ENCODE measurements around the gene FKRP.
"Not testable (repeated sequence)": the region's sequence is repeated elsewhere in the genome, so short reads cannot be mapped to it uniquely, and the experiment has no call there.

Gene FKRP

GRCh38 chr19:46797881-46798280, 52.0 kb downstream of the FKRP start:
- whole genome bisulfite sequencing (ENCODE audit: insufficient coverage): 100% methylated on average over 1 of the region's 1 CpG
- Histone ChIP-seq H3K4me3 (ENCODE audit: control insufficient read depth in 1 of 7, extremely low read depth in 1 of 7, insufficient read depth in 4 of 7, low read depth in 2 of 7, low read length in 6 of 7) (no peak overlapping the region), H3K27ac (ENCODE audit: insufficient read depth in 1 of 2, low read depth in 1 of 2, low read length in 2 of 2, poor library complexity in 1 of 2, severe bottlenecking in 2 of 2) (no peak overlapping the region), H3K9me3 (ENCODE audit: control extremely low read depth in 1 of 5, control insufficient read depth in 4 of 5, insufficient read depth in 2 of 5, low read depth in 1 of 5, low read length in 4 of 5) (no peaks in the 10 kb centered on the region), H3K27me3 (replicated peaks in 2 of 5; ENCODE audit: control insufficient read depth in 4 of 5, insufficient read depth in 5 of 5, low read length in 4 of 5) (no peaks in the 10 kb centered on the region), H3K36me3 (ENCODE audit: control insufficient read depth in 4 of 4, insufficient read depth in 4 of 4, low read length in 3 of 4) (no peaks in the 10 kb centered on the region), H3K4me1 (ENCODE audit: control extremely low read depth in 1 of 4, control insufficient read depth in 4 of 4, insufficient read depth in 4 of 4, low read length in 3 of 4) (peaks cover 0 to 2% (median 0%) of the 10 kb centered on the region in 4 experiments)
- DNase-seq: no peak
- ChIA-PET CTCF (interaction anchor here (0.7 kb wide), 1 partner anchor 17 kb away, joined by 4 read pairs; no protein-coding TSS in a partner anchor), POLR2A (no interaction called here)

- H3K27ac ChIP-seq (ENCODE audit: insufficient read depth in 1 of 2, low read depth in 1 of 2, low read length in 2 of 2, poor library complexity in 1 of 2, severe bottlenecking in 2 of 2): no peak overlapping the region
- H3K36me3 ChIP-seq (ENCODE audit: control insufficient read depth in 4 of 4, insufficient read depth in 4 of 4, low read length in 3 of 4): no peaks in the 10 kb centered on the region
- ChIA-PET POLR2A (no interaction called here), CTCF (no interaction called here)
- H3K4me3 ChIP-seq (ENCODE audit: control insufficient read depth in 1 of 7, extremely low read depth in 1 of 7, insufficient read depth in 4 of 7, low read depth in 2 of 7, low read length in 6 of 7): no peak overlapping the region
- H3K4me1 ChIP-seq (ENCODE audit: control extremely low read depth in 1 of 4, control insufficient read depth in 4 of 4, insufficient read depth in 4 of 4, low read length in 3 of 4): peaks cover 0 to 2% (median 0%) of the 10 kb centered on the region in 4 experiments
- no peaks in the 10 kb centered on the region for H3K9me3 ChIP-seq (ENCODE audit: control extremely low read depth in 1 of 5, control insufficient read depth in 4 of 5, insufficient read depth in 2 of 5, low read depth in 1 of 5, low read length in 4 of 5)
- no peaks in the 10 kb centered on the region for H3K27me3 ChIP-seq (replicated peaks in 2 of 5; ENCODE audit: control insufficient read depth in 4 of 5, insufficient read depth in 5 of 5, low read length in 4 of 5)
- no CpG with 5 or more reads among the region's 2 CpGs for WGBS (ENCODE audit: insufficient coverage)
- no peak for DNase-seq
Measured at GRCh38 chr19:46798713-46799112, 52.9 kb downstream of the FKRP start.

- POLR2A ChIA-PET: no interaction called here
- Histone ChIP-seq H3K36me3 (ENCODE audit: control insufficient read depth in 4 of 4, insufficient read depth in 4 of 4, low read length in 3 of 4) (no peaks in the 10 kb centered on the region), H3K4me3 (ENCODE audit: control insufficient read depth in 1 of 7, extremely low read depth in 1 of 7, insufficient read depth in 4 of 7, low read depth in 2 of 7, low read length in 6 of 7) (no peak overlapping the region), H3K9me3 (ENCODE audit: control extremely low read depth in 1 of 5, control insufficient read depth in 4 of 5, insufficient read depth in 2 of 5, low read depth in 1 of 5, low read length in 4 of 5) (no peaks in the 10 kb centered on the region), H3K27ac (ENCODE audit: insufficient read depth in 1 of 2, low read depth in 1 of 2, low read length in 2 of 2, poor library complexity in 1 of 2, severe bottlenecking in 2 of 2) (no peak overlapping the region), H3K27me3 (replicated peaks in 2 of 5; ENCODE audit: control insufficient read depth in 4 of 5, insufficient read depth in 5 of 5, low read length in 4 of 5) (no peaks in the 10 kb centered on the region), H3K4me1 (ENCODE audit: control extremely low read depth in 1 of 4, control insufficient read depth in 4 of 4, insufficient read depth in 4 of 4, low read length in 3 of 4) (no peaks in the 10 kb centered on the region)
- CTCF ChIA-PET: interaction anchor here (1.0 kb wide), 1 partner anchor 44 kb away, joined by 4 read pairs; no protein-coding TSS in a partner anchor
- WGBS (ENCODE audit: insufficient coverage): 100% methylated on average over 4 of the region's 5 CpGs
- no peak for DNase-seq
Measured at GRCh38 chr19:46802152-46802551, 56.3 kb downstream of the FKRP start.

DNA sequence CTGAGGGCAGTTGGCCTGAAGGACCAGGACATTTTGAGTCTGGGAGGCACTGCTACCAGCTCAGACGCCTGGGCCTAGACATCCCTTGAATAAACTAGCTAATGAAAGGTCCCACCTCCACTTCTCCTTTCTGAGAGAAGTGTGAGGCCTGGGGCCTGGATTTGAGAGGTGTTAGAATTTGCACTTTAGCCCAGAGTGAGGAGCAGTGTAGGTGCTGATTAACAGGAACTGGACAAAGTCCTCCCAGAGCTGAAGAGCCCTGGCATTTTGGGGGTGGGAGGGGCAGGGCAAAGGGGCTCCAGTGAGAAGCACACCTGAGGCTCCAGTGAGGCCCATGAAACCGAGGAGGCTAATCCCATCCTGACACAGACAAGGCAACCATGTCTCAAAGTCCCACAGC, 57.7 kb downstream of the FKRP start:
- 83% methylated on average over 1 of the region's 2 CpGs for WGBS (ENCODE audit: insufficient coverage)
- H3K4me1 ChIP-seq (ENCODE audit: control extremely low read depth in 1 of 4, control insufficient read depth in 4 of 4, insufficient read depth in 4 of 4, low read length in 3 of 4): no peaks in the 10 kb centered on the region
- no peak overlapping the region for H3K27ac ChIP-seq (ENCODE audit: insufficient read depth in 1 of 2, low read depth in 1 of 2, low read length in 2 of 2, poor library complexity in 1 of 2, severe bottlenecking in 2 of 2)
- POLR2A ChIA-PET: no interaction called here
- H3K36me3 ChIP-seq (ENCODE audit: control insufficient read depth in 4 of 4, insufficient read depth in 4 of 4, low read length in 3 of 4): no peaks in the 10 kb centered on the region
- H3K9me3 ChIP-seq (ENCODE audit: control extremely low read depth in 1 of 5, control insufficient read depth in 4 of 5, insufficient read depth in 2 of 5, low read depth in 1 of 5, low read length in 4 of 5): no peaks in the 10 kb centered on the region
- CTCF ChIA-PET: interaction anchor here (1.4 kb wide), 1 partner anchor 18 kb away, joined by 3 read pairs; no protein-coding TSS in a partner anchor
- no peak for DNase-seq
- no peaks in the 10 kb centered on the region for H3K27me3 ChIP-seq (replicated peaks in 2 of 5; ENCODE audit: control insufficient read depth in 4 of 5, insufficient read depth in 5 of 5, low read length in 4 of 5)
- no peak overlapping the region for H3K4me3 ChIP-seq (ENCODE audit: control insufficient read depth in 1 of 7, extremely low read depth in 1 of 7, insufficient read depth in 4 of 7, low read depth in 2 of 7, low read length in 6 of 7)

GRCh38 chr19:46804432-46804831, 58.6 kb downstream of the FKRP start:
- DNase-seq; H3K4me3 ChIP-seq (ENCODE audit: control insufficient read depth in 1 of 7, extremely low read depth in 1 of 7, insufficient read depth in 4 of 7, low read depth in 2 of 7, low read length in 6 of 7); H3K4me1 ChIP-seq (ENCODE audit: control extremely low read depth in 1 of 4, control insufficient read depth in 4 of 4, insufficient read depth in 4 of 4, low read length in 3 of 4); H3K27me3 ChIP-seq (replicated peaks in 2 of 5; ENCODE audit: control insufficient read depth in 4 of 5, insufficient read depth in 5 of 5, low read length in 4 of 5); POLR2A ChIA-PET; H3K36me3 ChIP-seq (ENCODE audit: control insufficient read depth in 4 of 4, insufficient read depth in 4 of 4, low read length in 3 of 4); H3K27ac ChIP-seq (ENCODE audit: insufficient read depth in 1 of 2, low read depth in 1 of 2, low read length in 2 of 2, poor library complexity in 1 of 2, severe bottlenecking in 2 of 2); H3K9me3 ChIP-seq (ENCODE audit: control extremely low read depth in 1 of 5, control insufficient read depth in 4 of 5, insufficient read depth in 2 of 5, low read depth in 1 of 5, low read length in 4 of 5): not testable (repeated sequence)
- WGBS (ENCODE audit: insufficient coverage): 100% methylated on average over 2 of the region's 4 CpGs
- CTCF ChIA-PET: interaction anchor here (1.8 to 2.4 kb wide), 3 partner anchors 9 to 47 kb away, joined by 5 to 9 read pairs (median 7); no protein-coding TSS in a partner anchor

- POLR2A ChIA-PET: interaction anchor here (0.7 kb wide), 1 partner anchor 1680 kb away, joined by 3 read pairs; no protein-coding TSS in a partner anchor
Measured at GRCh38 chr19:46806656-46807055, 60.8 kb downstream of the FKRP start.

More at GRCh38 chr19:46806656-46807055, 60.8 kb downstream of the FKRP start:
- Histone ChIP-seq H3K4me3 (ENCODE audit: control insufficient read depth in 1 of 7, extremely low read depth in 1 of 7, insufficient read depth in 4 of 7, low read depth in 2 of 7, low read length in 6 of 7) (no peak overlapping the region), H3K27me3 (replicated peaks in 2 of 5; ENCODE audit: control insufficient read depth in 4 of 5, insufficient read depth in 5 of 5, low read length in 4 of 5) (no peaks in the 10 kb centered on the region), H3K9me3 (ENCODE audit: control extremely low read depth in 1 of 5, control insufficient read depth in 4 of 5, insufficient read depth in 2 of 5, low read depth in 1 of 5, low read length in 4 of 5) (no peaks in the 10 kb centered on the region), H3K4me1 (ENCODE audit: control extremely low read depth in 1 of 4, control insufficient read depth in 4 of 4, insufficient read depth in 4 of 4, low read length in 3 of 4) (no peaks in the 10 kb centered on the region), H3K36me3 (ENCODE audit: control insufficient read depth in 4 of 4, insufficient read depth in 4 of 4, low read length in 3 of 4) (no peaks in the 10 kb centered on the region), H3K27ac (ENCODE audit: insufficient read depth in 1 of 2, low read depth in 1 of 2, low read length in 2 of 2, poor library complexity in 1 of 2, severe bottlenecking in 2 of 2) (no peak overlapping the region)
- WGBS (ENCODE audit: insufficient coverage): 100% methylated on average over 2 of the region's 7 CpGs
- DNase-seq: no peak
- CTCF ChIA-PET: interaction anchor here (1.0 to 2.4 kb wide), 2 partner anchors 11 to 13 kb away, joined by 3 to 9 read pairs; no protein-coding TSS in a partner anchor

All from common myeloid progenitor, CD34-positive (primary cell).